ENCODE results near the gene ERH.

DNA sequence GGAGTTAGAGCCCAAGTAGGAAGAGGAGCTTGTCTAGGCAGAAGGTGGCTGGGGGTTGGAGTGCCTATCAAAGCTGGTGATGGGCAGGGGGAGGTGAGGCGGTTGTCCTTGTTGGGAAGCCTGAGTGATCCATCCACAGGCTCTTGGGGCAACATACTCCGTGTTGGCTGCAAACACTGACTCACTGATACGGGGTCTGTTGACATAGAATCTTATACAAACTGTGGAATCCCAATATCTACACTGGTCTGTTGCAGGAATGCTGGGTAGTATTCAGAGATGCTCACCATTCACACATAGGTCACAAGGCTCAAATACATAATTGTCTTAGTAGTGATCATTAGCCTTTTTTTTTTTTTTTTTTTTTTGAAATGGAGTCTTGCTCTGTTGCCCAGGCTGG is 26.0 kb downstream of the ERH start:
- TF ChIP-seq, protein P1, sequence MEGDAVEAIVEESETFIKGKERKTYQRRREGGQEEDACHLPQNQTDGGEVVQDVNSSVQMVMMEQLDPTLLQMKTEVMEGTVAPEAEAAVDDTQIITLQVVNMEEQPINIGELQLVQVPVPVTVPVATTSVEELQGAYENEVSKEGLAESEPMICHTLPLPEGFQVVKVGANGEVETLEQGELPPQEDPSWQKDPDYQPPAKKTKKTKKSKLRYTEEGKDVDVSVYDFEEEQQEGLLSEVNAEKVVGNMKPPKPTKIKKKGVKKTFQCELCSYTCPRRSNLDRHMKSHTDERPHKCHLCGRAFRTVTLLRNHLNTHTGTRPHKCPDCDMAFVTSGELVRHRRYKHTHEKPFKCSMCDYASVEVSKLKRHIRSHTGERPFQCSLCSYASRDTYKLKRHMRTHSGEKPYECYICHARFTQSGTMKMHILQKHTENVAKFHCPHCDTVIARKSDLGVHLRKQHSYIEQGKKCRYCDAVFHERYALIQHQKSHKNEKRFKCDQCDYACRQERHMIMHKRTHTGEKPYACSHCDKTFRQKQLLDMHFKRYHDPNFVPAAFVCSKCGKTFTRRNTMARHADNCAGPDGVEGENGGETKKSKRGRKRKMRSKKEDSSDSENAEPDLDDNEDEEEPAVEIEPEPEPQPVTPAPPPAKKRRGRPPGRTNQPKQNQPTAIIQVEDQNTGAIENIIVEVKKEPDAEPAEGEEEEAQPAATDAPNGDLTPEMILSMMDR (IDR thresholded peaks at IDR 0.05), result no peak
- no peak for TF ChIP-seq EZH2 (IDR thresholded peaks at IDR 0.05; ENCODE audit: borderline replicate concordance, insufficient read depth, low read depth, low read length, poor library complexity, severe bottlenecking)
